Measurements from ENCODE around the gene PHACTR3.

DNA sequence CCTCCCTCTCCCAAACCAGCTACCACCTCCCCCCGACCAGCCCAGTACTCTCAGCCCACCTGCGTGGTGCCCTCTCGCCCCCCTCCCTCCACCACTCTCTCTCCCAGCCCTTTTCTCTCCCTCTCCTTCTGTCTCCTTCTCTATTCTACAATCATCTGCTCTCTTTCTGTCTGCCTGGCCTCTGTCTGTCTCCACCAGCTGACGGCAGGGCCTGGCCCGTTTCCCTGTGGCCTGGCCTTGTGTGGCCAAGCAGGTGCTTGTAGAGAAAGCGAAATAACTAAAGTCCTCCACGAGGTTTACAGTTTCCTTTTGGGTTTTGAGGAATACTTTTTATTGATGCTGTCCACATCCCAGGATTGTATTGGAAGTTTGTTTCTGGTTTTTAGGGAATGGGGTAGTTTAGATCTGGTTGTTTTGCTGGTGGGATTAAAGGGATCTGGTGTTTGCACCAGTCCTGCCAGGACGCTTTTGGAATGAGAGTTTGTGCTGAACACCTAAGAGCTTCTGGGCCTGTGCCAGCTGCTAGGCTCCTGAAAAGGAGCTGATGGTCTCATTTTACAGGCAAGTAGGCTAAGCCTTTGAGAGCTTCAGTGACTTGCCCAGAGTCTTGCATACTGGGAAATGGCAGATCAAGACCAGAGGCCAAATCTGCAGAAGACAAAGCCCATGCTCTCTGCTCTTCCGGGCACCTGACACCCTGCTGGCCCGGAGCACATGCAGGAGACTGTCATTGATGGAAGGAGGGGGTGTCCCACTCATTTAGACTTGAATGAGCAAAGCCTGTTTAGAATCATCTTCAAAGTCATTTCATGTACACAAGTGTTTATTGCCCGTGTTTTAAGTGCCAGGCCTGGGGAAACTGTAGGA is 167.4 kb downstream of the PHACTR3 start:
- TF ChIP-seq, protein P1, sequence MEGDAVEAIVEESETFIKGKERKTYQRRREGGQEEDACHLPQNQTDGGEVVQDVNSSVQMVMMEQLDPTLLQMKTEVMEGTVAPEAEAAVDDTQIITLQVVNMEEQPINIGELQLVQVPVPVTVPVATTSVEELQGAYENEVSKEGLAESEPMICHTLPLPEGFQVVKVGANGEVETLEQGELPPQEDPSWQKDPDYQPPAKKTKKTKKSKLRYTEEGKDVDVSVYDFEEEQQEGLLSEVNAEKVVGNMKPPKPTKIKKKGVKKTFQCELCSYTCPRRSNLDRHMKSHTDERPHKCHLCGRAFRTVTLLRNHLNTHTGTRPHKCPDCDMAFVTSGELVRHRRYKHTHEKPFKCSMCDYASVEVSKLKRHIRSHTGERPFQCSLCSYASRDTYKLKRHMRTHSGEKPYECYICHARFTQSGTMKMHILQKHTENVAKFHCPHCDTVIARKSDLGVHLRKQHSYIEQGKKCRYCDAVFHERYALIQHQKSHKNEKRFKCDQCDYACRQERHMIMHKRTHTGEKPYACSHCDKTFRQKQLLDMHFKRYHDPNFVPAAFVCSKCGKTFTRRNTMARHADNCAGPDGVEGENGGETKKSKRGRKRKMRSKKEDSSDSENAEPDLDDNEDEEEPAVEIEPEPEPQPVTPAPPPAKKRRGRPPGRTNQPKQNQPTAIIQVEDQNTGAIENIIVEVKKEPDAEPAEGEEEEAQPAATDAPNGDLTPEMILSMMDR (IDR thresholded peaks at IDR 0.05), result no peak
- TF ChIP-seq POLR2A (IDR thresholded peaks at IDR 0.05), result no peak

Data from lower leg skin (tissue), 3 donors.